ENCODE results near the gene OXCT2. TPM values are rescaled to one million over a fixed set of nuclear protein-coding genes. Genes with fewer than 3 reads are reported as not detected.

The OXCT2 gene
- total and polyA plus RNA-seq, 9 of the 15 experiments (the other 6 are each of a cell fraction or from before 2014, with no cell fraction given) = 0.08 to 0.64 (median 0.22) TPM; not detected in 2

DNA sequence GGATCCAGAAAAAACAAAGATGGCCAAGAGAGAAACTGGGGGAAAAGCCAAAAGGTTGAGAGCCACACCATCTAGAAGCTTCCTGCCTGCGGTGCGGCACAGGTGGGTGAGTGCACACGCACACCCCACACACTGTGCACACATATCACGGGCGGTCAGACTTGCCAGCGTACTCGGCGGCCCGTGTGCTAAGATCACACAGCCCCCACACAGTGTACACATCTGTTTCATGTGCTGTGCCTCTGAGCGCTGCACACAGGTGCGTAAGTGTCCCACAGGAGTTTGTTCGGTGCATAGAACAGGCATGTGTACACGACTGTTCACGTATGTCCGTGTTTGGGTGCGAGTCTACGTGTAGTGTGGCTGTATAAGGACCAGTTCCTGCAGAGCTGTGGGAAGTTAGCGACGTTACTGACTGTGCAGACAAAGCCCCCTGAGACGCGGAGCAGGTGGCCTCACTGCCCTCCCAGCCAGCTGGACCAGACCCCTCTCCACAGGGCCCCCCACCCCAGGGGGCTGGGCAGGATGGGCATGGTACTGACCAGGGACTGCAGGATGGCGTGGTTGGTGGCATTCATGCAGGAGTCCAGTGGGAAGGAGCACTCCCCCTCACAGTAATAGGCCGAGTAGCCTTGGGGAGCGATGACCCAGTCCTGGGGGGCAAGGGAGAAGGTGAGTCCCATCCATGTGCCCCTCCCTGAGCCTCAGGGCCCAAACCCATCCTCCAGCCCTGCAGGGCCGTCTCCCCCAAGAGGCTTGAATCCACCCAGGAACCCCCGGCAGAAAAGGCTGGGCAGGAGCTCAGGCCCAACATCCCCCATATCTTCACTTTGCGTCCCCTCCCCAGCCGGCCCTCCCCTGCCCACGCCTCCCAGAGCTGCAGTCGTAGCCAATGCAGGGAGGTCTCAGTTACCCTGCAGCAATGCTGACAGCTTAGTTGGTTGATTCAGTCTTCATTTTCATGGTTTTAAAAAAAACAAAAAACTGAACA lies 8.3 kb downstream of the OXCT2 start:
- intact Hi-C loops (cut with micrococcal nuclease) = loop anchor here (5.0 kb wide), 1 partner anchor 241 kb away; no protein-coding TSS in a partner anchor
- Histone ChIP-seq H4K20me1 (replicated peaks; ENCODE audit: control insufficient read depth, insufficient read depth, low read length) (no peaks in the 10 kb centered on the region; the same call in 1 of the 2 replicates), H2AFZ (ENCODE audit: low read depth, low read length) (no peak overlapping the region), H3K9me3 (replicated peaks; ENCODE audit: control insufficient read depth, insufficient read depth, low read depth, low read length) (no peaks in the 10 kb centered on the region), H3K9me1 (ENCODE audit: control insufficient read depth, insufficient read depth, low read length) (no peaks in the 10 kb centered on the region), H3K27me3 (ENCODE audit: control insufficient read depth in 2 of 2, insufficient read depth in 2 of 2, low read length in 2 of 2) (no peaks in the 10 kb centered on the region), H3K36me3 (ENCODE audit: control insufficient read depth, insufficient read depth, low read length) (peaks cover 7% of the 10 kb centered on the region; the same call in 2 of the 3 replicates), H3K9ac (ENCODE audit: insufficient read depth in 1 of 2, low read depth in 2 of 2, low read length in 2 of 2) (peak overlapping the region in 1 of 2 experiments; percentile 55; a peak in 1 of 4 replicates), H3K4me3 (no peak overlapping the region), H3K4me1 (replicated peaks in 1 of 2; ENCODE audit: control insufficient read depth in 2 of 2, insufficient read depth in 2 of 2, low read length in 2 of 2) (peaks cover 0 to 18% of the 10 kb centered on the region in 2 experiments; a peak in 2 of 5 replicates), H3K27ac (ENCODE audit: extremely low read depth, low read depth, low read length) (no peak overlapping the region), H3K79me2 (ENCODE audit: control insufficient read depth, insufficient read depth, low read length) (no peaks in the 10 kb centered on the region), H3K4me2 (ENCODE audit: insufficient read depth, low read length) (no peak overlapping the region)
- POLR2A ChIA-PET = no interaction called here
- 0 out of 2 replicates have a peak, but pooled peaks have one; percentile 26 for TF ChIP-seq POLR2G (IDR thresholded peaks at IDR 0.05; ENCODE audit: low read depth, low read length)
- TF ChIP-seq FOXA3 (CRISPR knock-in tag; conservative IDR thresholded peaks at IDR 0.05 in 1 of 2, IDR thresholded peaks at IDR 0.05 in 1 of 2) = no peak
- CTCF ChIA-PET (ENCODE audit: low intra/inter-chr PET ratio) = no interaction called here
- BruUV-seq (replicated peaks) = no TSS peak
- ATAC-seq (no peak), DNase-seq (ENCODE audit: extremely low read depth in 1 of 4, low spot score in 3 of 4) (no peak), FAIRE-seq (no peak)
- in situ Hi-C loops (cut with MboI) = loop anchor here (5.0 kb wide), 1 partner anchor 241 kb away; no protein-coding TSS in a partner anchor
- WGBS (ENCODE audit: insufficient coverage, low coverage, missing lambda C conversion rate) = 82% methylated on average over 25 of the region's 30 CpGs

Data from K562 (cell line).